HUES48 (cell line): Measurements from ENCODE around the gene GAL3ST3.

Source experiments
- H3K27ac ChIP-seq: one replicate; pipeline ENCODE4 v1.7.0; 2013; ENCODE audit warnings: low read depth, low read length, inconsistent platforms
- H3K27me3 ChIP-seq: 2 replicates; pipeline ENCODE4 v1.6.1; 2013; ENCODE audit warnings: mild to moderate bottlenecking, low read length; ENCODE audit not compliant: control insufficient read depth, insufficient read depth
- H3K36me3 ChIP-seq: 2 replicates; pipeline ENCODE4 v1.6.1; 2013; ENCODE audit warnings: low read length; ENCODE audit not compliant: control insufficient read depth, insufficient read depth
- H3K4me1 ChIP-seq: 2 replicates; pipeline ENCODE4 v1.6.1; 2013; ENCODE audit warnings: mild to moderate bottlenecking, low read length; ENCODE audit not compliant: control insufficient read depth, insufficient read depth
- H3K4me3 ChIP-seq: 2 replicates; pipeline ENCODE4 v1.5.1; 2013; ENCODE audit warnings: mild to moderate bottlenecking, low read depth, low read length
- H3K9ac ChIP-seq: 2 replicates; pipeline ENCODE4 v1.6.1; 2013; ENCODE audit warnings: mild to moderate bottlenecking, low read depth, low read length, moderate library complexity
- H3K9me3 ChIP-seq: 2 replicates; pipeline ENCODE4 v1.6.1; 2013; ENCODE audit warnings: low read length; ENCODE audit not compliant: control insufficient read depth, insufficient read depth

GAL3ST3 gene

DNA sequence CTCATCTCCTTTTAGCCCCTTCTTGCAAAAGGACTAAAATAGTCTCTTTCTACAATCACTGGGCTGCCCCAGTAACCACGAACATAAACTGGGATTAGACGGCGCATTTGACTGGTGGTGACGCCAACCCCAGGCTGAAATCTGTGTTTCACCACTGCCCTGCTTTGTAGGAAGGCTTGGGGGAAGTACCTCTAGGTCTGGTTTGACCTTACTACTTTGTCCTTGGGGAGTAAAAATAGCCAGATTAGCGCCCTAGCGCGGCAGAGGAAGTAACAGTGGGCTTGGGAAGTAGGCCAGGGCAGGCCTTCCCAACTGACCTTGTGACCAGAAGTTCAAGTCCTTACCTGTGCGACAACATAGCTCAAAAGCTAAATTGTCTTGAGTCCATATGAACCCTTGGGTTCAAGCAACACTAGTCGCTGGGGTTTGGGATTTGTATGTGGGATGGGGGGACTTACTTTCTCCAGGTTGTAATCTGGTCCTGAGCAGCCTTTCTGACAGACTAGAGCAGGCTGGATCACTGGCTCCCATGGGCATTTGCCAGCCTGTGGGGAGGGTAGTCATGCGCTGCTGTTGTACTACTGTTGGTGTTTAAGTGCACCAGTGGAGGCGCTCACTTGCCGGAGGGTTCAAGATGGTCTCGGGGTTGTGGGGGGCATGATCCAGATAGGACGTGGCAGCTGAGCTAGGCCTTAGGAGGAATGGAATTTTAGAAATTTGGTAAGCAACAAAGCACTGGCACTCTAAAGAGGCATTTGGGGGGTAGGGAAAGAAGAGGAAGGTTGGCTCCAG is 20.2 kb upstream of the GAL3ST3 start:
- H3K4me1 ChIP-seq, result peaks cover 20% of the 10 kb centered on the region
- H3K27ac ChIP-seq, result peak overlapping the region; percentile 88

DNA sequence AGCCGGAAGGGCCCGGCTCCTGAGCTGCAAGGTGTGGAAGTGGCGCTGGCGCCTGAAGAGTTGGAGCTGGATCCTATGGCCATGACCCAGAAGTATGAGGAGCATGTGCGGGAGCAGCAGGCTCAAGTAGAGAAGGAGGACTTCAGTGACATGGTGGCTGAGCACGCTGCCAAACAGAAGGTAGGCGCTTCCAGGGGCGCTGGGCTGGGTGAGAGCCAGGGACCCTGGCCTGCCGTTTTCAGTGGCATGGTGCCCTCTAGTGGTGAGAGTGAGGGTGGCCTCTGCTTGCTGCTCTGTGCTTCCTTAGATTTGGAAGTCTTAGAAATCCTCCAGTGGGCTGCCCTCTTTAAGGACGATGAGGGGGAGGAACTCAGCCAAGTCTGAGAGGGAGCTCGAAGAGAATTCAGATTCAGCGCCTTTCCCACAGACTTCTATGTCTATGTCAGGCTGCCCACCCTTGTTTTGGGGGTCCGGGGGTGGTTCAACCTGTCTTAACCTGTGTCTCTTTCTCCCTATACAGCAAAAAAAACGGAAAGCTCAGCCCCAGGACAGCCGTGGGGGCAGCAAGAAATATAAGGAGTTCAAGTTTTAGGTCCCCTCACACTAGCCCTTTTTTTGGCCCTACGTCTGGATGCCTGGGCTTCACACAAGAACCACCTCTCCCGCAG is 19.3 kb upstream of the GAL3ST3 start:
- Histone ChIP-seq H3K9ac (no peak overlapping the region), H3K4me1 (peaks cover 20% of the 10 kb centered on the region), H3K27ac (peak overlapping the region; percentile 88), H3K4me3 (no peak overlapping the region), H3K9me3 (no peaks in the 10 kb centered on the region), H3K36me3 (peaks cover 66% of the 10 kb centered on the region), H3K27me3 (no peaks in the 10 kb centered on the region)

More for the DNA sequence above, 20.2 kb upstream of the GAL3ST3 start:
- Histone ChIP-seq H3K9ac (peak overlapping the region; percentile 47), H3K4me3 (peak overlapping the region; percentile 76), H3K9me3 (no peaks in the 10 kb centered on the region), H3K36me3 (peaks cover 60% of the 10 kb centered on the region), H3K27me3 (no peaks in the 10 kb centered on the region)

DNA sequence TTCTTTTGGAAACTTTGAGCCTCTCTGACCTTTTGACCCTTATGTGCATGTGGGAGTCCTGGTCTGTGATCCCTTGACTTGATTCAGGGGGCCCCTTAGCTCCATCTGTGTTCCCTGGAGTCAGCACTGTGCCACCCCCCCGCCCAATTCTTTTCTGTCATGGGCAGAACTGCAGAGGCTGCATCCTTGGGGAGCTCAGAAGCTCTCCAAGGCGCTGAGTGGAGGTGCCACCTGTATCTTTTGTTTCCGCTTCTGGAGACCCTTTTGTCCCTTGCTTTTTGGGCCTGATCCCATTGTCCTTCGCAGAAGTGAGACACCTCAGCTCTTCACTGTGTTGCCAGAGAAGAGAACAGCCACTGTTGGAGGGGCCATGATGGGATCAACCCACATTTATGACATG is 18.7 kb upstream of the GAL3ST3 start:
- Histone ChIP-seq H3K27ac (no peak overlapping the region), H3K27me3 (no peaks in the 10 kb centered on the region), H3K9ac (no peak overlapping the region), H3K4me3 (no peak overlapping the region), H3K4me1 (peaks cover 20% of the 10 kb centered on the region), H3K9me3 (no peaks in the 10 kb centered on the region), H3K36me3 (peaks cover 66% of the 10 kb centered on the region)

DNA sequence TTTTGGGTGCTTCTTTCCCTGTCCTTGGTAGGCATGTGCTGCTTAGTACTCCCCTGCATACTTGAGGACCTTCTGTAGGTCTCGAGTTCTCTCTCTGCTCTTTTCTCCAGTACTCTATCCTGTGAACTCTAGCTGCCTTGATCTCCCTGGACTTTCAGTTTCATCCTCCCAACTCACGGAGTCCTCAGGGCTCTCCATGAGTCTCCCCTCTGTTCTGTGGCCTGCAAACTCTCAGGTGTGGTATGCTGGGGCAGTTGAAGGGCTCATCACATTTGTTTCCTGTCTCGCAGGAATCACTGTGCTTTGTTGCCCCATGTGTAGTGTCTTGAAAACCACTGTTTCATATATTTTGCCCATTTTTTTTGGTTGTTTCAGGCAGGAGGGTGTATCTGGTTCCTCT is 17.8 kb upstream of the GAL3ST3 start:
- H3K4me3 ChIP-seq, result no peak overlapping the region
- H3K27ac ChIP-seq, result no peak overlapping the region
- no peaks in the 10 kb centered on the region for H3K9me3 ChIP-seq
- H3K4me1 ChIP-seq, result peaks cover 20% of the 10 kb centered on the region
- no peaks in the 10 kb centered on the region for H3K27me3 ChIP-seq
- H3K9ac ChIP-seq, result no peak overlapping the region
- H3K36me3 ChIP-seq, result peaks cover 73% of the 10 kb centered on the region

DNA sequence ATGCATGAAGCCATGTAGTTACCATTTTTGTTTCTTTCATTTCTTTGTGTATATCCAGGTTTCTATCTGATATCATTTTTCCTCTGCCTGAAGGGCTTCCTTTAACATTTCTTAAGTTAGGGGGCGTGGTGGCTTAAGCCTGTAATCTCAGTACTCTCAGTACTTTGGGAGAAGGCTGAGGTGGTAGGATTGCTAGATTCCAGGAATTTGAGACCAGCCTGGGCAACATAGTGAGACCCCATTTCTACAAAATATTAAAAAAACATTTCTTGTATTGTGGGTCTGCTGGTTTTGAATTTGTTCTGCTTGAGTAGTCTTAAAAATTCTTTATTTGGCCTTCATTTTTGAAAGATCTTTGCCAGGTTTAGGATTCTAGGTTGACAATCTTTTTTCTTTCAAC is 15.6 kb upstream of the GAL3ST3 start:
- Histone ChIP-seq H3K9ac (no peak overlapping the region), H3K4me1 (peaks cover 12% of the 10 kb centered on the region), H3K4me3 (no peak overlapping the region), H3K27me3 (no peaks in the 10 kb centered on the region), H3K9me3 (no peaks in the 10 kb centered on the region), H3K27ac (no peak overlapping the region), H3K36me3 (peaks cover 95% of the 10 kb centered on the region)

DNA sequence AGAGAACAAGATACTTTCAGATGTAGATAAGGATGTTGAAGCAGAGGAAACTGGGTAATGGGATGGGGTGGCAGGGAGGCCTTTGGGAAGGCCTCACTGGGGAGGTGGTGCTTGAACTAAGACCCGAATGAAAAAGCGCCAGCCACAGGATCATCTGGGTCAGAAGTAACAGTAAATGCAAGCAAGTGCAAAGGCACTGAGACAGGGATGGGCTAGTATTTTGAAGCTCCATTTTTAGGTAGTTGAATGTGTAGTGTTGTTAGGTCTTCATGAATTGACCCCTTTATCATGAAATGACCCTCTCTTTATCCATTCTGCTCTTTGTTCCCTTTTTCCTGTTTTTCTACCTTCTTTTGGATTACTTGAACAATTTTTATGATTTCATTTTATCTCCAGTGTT is 14.9 kb upstream of the GAL3ST3 start:
- peaks cover 98% of the 10 kb centered on the region for H3K36me3 ChIP-seq
- peaks cover 5% of the 10 kb centered on the region; the same call in 1 of the 2 replicates for H3K4me1 ChIP-seq

DNA sequence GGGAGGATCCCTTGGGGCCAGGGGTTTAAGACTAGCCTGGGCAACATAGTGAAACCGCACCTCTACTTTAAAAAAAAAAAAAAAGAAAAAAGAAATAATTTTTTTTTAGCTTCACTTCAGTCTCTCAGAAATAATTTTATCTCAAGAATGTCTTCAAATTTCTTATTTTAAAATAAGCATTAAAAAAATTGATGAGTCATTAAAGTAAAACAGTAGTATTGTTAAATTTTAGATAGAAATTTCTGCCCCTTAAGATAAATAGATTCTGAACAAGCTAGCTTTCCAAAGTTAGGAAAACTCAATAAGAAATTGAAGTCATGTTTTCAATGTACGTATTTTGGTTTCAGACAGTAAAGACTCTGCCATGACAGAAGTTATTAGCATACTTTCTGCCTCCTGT is 13.4 kb upstream of the GAL3ST3 start:
- no peak overlapping the region for H3K4me3 ChIP-seq
- no peaks in the 10 kb centered on the region for H3K27me3 ChIP-seq
- no peak overlapping the region for H3K9ac ChIP-seq
- H3K27ac ChIP-seq, result no peak overlapping the region
- H3K9me3 ChIP-seq, result no peaks in the 10 kb centered on the region
- no peaks in the 10 kb centered on the region for H3K4me1 ChIP-seq
- H3K36me3 ChIP-seq, result peaks cover 98% of the 10 kb centered on the region

More for the DNA sequence above, 14.9 kb upstream of the GAL3ST3 start:
- no peaks in the 10 kb centered on the region for H3K9me3 ChIP-seq
- H3K27ac ChIP-seq, result no peak overlapping the region
- no peak overlapping the region for H3K9ac ChIP-seq
- no peaks in the 10 kb centered on the region for H3K27me3 ChIP-seq
- no peak overlapping the region for H3K4me3 ChIP-seq

DNA sequence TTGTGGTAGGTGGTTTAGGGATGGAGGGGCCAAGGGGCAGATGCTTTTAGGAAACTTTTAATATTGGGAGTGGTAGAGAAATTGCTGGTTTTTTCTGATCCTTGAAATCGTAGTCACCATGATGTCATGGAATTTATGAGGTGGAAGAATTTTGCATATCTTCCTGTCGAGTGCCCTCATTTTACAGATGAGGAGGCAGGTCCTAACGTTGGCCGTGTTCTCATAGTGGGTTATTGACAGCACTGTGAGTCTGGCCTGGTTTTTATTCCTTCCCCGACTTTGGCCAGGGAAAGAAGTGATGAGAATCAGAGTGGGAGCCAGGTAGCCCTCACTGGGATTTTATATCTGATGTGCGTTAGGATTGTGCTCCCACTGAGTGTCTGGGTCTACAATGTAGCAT is 12.3 kb upstream of the GAL3ST3 start:
- no peaks in the 10 kb centered on the region for H3K9me3 ChIP-seq
- no peaks in the 10 kb centered on the region for H3K4me1 ChIP-seq
- H3K27ac ChIP-seq, result no peak overlapping the region
- H3K4me3 ChIP-seq, result no peak overlapping the region
- H3K9ac ChIP-seq, result no peak overlapping the region
- peaks cover 98% of the 10 kb centered on the region for H3K36me3 ChIP-seq
- H3K27me3 ChIP-seq, result no peaks in the 10 kb centered on the region

DNA sequence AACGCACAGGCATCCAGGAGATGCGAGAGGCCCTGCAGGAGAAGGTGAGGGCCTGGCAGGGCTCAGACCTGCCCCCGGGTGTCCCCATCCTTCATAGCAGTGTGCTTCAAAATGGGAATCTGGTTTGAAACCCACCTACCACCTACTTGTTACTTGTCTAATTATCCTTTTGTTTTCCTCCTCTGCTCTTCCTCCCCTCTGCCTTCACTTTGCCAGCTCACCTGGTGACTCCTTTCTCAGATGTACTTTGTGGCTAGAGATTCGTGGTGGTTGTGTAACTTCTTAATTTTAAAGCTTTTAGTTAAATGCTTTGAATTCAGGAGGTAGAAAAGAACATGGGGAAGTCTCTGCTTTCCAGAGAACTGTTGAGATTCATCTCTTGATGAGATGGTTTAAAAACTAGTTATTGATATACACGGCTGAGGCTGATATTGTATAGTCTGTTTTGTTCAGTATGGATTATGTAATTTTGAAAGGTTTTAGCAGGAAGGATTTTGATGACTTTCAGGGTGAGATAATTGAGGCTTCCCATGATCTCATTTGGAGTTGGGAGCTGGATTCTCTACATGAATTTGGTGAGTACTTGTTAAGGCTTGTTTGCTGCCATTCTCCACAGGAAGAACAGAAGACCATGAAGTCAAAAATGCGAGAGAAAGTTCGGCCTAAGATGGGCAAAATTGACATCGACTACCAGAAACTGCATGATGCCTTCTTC is 11.2 kb upstream of the GAL3ST3 start:
- no peak overlapping the region for H3K9ac ChIP-seq
- H3K9me3 ChIP-seq, result no peaks in the 10 kb centered on the region
- H3K36me3 ChIP-seq, result peaks cover 98% of the 10 kb centered on the region

DNA sequence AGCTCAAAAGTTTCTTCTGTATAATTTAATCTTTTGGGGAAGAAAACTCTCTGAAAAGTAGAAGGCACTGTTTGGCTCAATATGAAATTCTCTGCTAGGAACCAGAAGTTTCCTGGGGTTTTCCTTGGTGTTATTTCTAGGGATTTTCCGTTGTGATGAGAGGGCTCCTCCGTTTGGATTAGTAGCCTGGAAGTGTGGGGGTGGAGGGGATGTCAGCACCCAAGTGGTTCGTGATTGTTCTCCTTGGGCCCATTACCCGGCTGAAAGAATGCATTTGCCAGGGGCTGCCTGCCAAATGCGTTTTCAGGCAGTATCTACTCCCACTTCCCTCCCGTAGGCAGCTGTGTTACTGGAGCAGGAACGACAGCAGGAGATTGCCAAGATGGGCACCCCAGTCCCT is 7.5 kb upstream of the GAL3ST3 start:
- Histone ChIP-seq H3K36me3 (peaks cover 79% of the 10 kb centered on the region), H3K27me3 (no peaks in the 10 kb centered on the region)

More for the DNA sequence above, 11.2 kb upstream of the GAL3ST3 start:
- H3K4me1 ChIP-seq, result no peaks in the 10 kb centered on the region
- no peak overlapping the region for H3K27ac ChIP-seq
- no peak overlapping the region for H3K4me3 ChIP-seq
- no peaks in the 10 kb centered on the region for H3K27me3 ChIP-seq

DNA sequence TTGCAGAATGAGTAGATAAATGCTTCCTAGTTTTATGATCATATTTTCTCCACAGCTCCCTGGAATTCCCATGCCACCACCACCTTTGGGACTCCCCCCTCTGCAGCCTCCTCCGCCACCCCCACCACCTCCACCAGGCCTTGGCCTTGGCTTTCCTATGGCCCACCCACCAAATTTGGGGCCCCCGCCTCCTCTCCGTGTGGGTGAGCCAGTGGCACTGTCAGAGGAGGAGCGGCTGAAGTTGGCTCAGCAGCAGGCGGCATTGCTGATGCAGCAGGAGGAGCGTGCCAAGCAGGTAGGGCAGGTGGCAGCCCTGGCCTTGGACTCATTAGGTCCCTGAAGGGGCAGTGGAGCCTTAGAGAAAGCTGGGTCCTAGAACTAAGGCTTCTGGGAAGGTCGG is 6.1 kb upstream of the GAL3ST3 start:
- Histone ChIP-seq H3K4me3 (no peak overlapping the region), H3K27me3 (no peaks in the 10 kb centered on the region), H3K36me3 (peaks cover 64% of the 10 kb centered on the region), H3K27ac (no peak overlapping the region), H3K9me3 (no peaks in the 10 kb centered on the region), H3K9ac (no peak overlapping the region), H3K4me1 (peaks cover 15% of the 10 kb centered on the region)

More for the DNA sequence above, 7.5 kb upstream of the GAL3ST3 start:
- Histone ChIP-seq H3K4me1 (peaks cover 5% of the 10 kb centered on the region; the same call in 1 of the 2 replicates), H3K4me3 (no peak overlapping the region), H3K9ac (no peak overlapping the region), H3K27ac (no peak overlapping the region), H3K9me3 (no peaks in the 10 kb centered on the region)
